ENCODE results near the gene MFRP. TPM values are rescaled to one million over a fixed set of nuclear protein-coding genes. Genes with fewer than 3 reads are reported as not detected.
"Not testable (repeated sequence)": the region's sequence is repeated elsewhere in the genome, so short reads cannot be mapped to it uniquely, and the experiment has no call there.

MFRP gene
- total RNA-seq: not detected in 3 replicates
- long read RNA-seq, partial matches to known transcripts: 8 of 8 reads
- long read RNA-seq, other reads (novel, unspliced or antisense): 0 of 8 reads

DNA sequence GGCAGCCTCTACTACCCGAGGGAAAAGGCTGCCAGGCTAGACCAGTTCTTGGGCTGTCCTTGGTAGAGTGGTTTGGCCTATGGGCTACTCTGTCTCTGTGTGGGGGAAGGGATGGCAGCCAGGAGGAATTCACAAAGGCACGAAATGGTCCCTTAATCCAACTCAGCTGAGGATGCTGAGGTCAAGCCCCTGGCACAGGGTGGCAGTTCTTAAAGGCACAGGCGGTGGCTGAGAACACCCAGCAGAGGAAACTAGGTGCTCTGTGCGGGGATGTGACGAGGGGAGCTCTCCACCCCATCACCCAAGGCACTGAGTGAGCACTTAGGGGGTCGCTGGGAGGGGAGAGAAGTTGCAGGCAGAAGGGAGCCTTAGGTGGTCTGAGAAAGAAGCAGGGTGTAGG lies at the start of gene MFRP:
MFRP (minus strand) TSS at position 101 of the 400 bp plus-strand sequence. CDS start 192 bp downstream, outside the sequence.
- Mint-ChIP-seq H3K36me3 (ENCODE audit: low read depth) (no peaks in the 10 kb centered on the region), H3K4me1 (ENCODE audit: low read depth) (peaks cover 11% of the 10 kb centered on the region), H3K4me3 (ENCODE audit: unreplicated experiment) (no peak within 1 kb of the TSS), H3K9me3 (ENCODE audit: low read depth) (no peaks in the 10 kb centered on the region), H3K27ac (ENCODE audit: unreplicated experiment) (no peak within 1 kb of the TSS), H3K27me3 (ENCODE audit: low read depth) (peaks cover 29% of the 10 kb centered on the region)
- DNase-seq (ENCODE audit: low spot score): peak; percentile 58
- TF ChIP-seq, protein P1, sequence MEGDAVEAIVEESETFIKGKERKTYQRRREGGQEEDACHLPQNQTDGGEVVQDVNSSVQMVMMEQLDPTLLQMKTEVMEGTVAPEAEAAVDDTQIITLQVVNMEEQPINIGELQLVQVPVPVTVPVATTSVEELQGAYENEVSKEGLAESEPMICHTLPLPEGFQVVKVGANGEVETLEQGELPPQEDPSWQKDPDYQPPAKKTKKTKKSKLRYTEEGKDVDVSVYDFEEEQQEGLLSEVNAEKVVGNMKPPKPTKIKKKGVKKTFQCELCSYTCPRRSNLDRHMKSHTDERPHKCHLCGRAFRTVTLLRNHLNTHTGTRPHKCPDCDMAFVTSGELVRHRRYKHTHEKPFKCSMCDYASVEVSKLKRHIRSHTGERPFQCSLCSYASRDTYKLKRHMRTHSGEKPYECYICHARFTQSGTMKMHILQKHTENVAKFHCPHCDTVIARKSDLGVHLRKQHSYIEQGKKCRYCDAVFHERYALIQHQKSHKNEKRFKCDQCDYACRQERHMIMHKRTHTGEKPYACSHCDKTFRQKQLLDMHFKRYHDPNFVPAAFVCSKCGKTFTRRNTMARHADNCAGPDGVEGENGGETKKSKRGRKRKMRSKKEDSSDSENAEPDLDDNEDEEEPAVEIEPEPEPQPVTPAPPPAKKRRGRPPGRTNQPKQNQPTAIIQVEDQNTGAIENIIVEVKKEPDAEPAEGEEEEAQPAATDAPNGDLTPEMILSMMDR (IDR thresholded peaks at IDR 0.05): no peak

- Mint-ChIP-seq H3K4me3 (ENCODE audit: unreplicated experiment) (no peak overlapping the region), H3K27me3 (ENCODE audit: low read depth) (peaks cover 19% of the 10 kb centered on the region), H3K36me3 (ENCODE audit: low read depth) (no peaks in the 10 kb centered on the region), H3K4me1 (ENCODE audit: low read depth) (no peaks in the 10 kb centered on the region), H3K27ac (ENCODE audit: unreplicated experiment) (no peak overlapping the region), H3K9me3 (ENCODE audit: low read depth) (no peaks in the 10 kb centered on the region)
- TF ChIP-seq, protein P1 (IDR thresholded peaks at IDR 0.05): no peak
- no peak for DNase-seq (ENCODE audit: low spot score)
These were observed 44.8 kb upstream of the MFRP start for GRCh38 chr11:119391275-119391674.

GRCh38 chr11:119389611-119390254 lies 43.2 kb upstream of the MFRP start:
- no peaks in the 10 kb centered on the region for H3K4me1 Mint-ChIP-seq (ENCODE audit: low read depth)
- no peak for DNase-seq (ENCODE audit: low spot score)
- no peaks in the 10 kb centered on the region for H3K9me3 Mint-ChIP-seq (ENCODE audit: low read depth)
- H3K27ac Mint-ChIP-seq (ENCODE audit: unreplicated experiment): no peak overlapping the region
- TF ChIP-seq, protein P1 (IDR thresholded peaks at IDR 0.05): peak; percentile 50
- peaks cover 13% of the 10 kb centered on the region for H3K27me3 Mint-ChIP-seq (ENCODE audit: low read depth)
- no peaks in the 10 kb centered on the region for H3K36me3 Mint-ChIP-seq (ENCODE audit: low read depth)
- no peak overlapping the region for H3K4me3 Mint-ChIP-seq (ENCODE audit: unreplicated experiment)

GRCh38 chr11:119388103-119388502 lies 41.6 kb upstream of the MFRP start:
- TF ChIP-seq, protein P1 (IDR thresholded peaks at IDR 0.05): no peak
- Mint-ChIP-seq H3K36me3 (ENCODE audit: low read depth) (no peaks in the 10 kb centered on the region), H3K4me3 (ENCODE audit: unreplicated experiment) (no peak overlapping the region), H3K9me3 (ENCODE audit: low read depth) (no peaks in the 10 kb centered on the region), H3K27me3 (ENCODE audit: low read depth) (peaks cover 3% of the 10 kb centered on the region), H3K4me1 (ENCODE audit: low read depth) (no peaks in the 10 kb centered on the region), H3K27ac (ENCODE audit: unreplicated experiment) (no peak overlapping the region)
- no peak for DNase-seq (ENCODE audit: low spot score)

GRCh38 chr11:119384332-119384731 lies 37.8 kb upstream of the MFRP start:
- Mint-ChIP-seq H3K36me3 (ENCODE audit: low read depth) (no peaks in the 10 kb centered on the region), H3K9me3 (ENCODE audit: low read depth) (no peaks in the 10 kb centered on the region), H3K27me3 (ENCODE audit: low read depth) (peaks cover 2% of the 10 kb centered on the region), H3K4me3 (ENCODE audit: unreplicated experiment) (no peak overlapping the region), H3K4me1 (ENCODE audit: low read depth) (peaks cover under 1% of the 10 kb centered on the region), H3K27ac (ENCODE audit: unreplicated experiment) (no peak overlapping the region)
- TF ChIP-seq, protein P1 (IDR thresholded peaks at IDR 0.05): no peak
- no peak for DNase-seq (ENCODE audit: low spot score)

DNA sequence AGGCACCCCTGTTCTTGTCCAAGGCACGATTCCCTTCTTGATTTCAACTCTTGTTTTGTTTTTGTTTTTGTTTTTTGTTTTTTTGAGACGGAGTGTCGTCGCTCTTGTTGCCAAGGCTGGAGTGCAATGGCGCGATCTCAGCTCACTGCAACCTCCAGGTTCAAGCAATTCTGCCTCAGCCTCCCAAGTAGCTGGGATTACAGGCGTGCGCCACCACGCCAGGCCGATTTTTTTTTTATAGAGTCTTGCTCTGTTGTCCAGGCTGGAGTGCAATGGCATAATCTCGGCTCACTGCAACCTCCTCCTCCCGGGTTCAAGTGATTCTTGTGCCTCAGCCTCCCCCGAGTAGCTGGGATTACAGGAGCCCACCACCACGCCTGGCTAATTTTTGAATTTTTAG lies 36.0 kb upstream of the MFRP start:
- not testable (repeated sequence) for H3K9me3 Mint-ChIP-seq (ENCODE audit: low read depth); H3K27ac Mint-ChIP-seq (ENCODE audit: unreplicated experiment); H3K36me3 Mint-ChIP-seq (ENCODE audit: low read depth); H3K27me3 Mint-ChIP-seq (ENCODE audit: low read depth); H3K4me1 Mint-ChIP-seq (ENCODE audit: low read depth); DNase-seq (ENCODE audit: low spot score); H3K4me3 Mint-ChIP-seq (ENCODE audit: unreplicated experiment)
